Measurements from ENCODE around the gene PDSS2.
A peak's percentile ranks its signal among the peaks of the same experiment; 100 is the strongest.

Gene PDSS2

GRCh38 chr6:107473660-107474059 is 14.3 kb upstream of the PDSS2 start:
- Histone ChIP-seq H3K4me3 (ENCODE audit: low read depth, low read length) (no peak overlapping the region), H3K36me3 (no peaks in the 10 kb centered on the region), H3K27me3 (ENCODE audit: insufficient read depth, low read depth, severe bottlenecking) (no peaks in the 10 kb centered on the region), H3K9me3 (ENCODE audit: severe bottlenecking) (no peaks in the 10 kb centered on the region), H3K27ac (no peak overlapping the region)
- TF ChIP-seq CTCF (IDR thresholded peaks at IDR 0.05; ENCODE audit: low read depth, low read length): no peak
- no peak for DNase-seq

DNA sequence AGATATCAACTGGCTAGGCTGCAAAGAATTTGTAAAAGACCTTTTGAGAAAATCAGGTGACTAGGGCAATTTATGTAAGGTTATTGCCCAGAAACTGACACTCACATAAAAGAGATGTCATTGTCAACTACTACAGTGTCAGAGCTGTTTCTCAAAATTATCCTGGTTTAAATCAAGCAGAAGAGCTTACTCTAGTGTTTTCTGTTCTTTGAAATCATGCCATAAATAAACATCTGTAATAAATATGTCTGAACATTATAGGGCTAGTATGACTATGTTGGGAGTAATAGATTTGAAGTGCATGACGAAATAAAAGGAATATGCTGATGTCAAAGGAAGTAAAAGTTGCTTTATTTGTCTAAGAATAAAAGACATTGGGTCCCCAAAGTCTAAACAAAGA is 11.0 kb upstream of the PDSS2 start:
- no peaks in the 10 kb centered on the region for H3K36me3 ChIP-seq
- no peak for TF ChIP-seq CTCF (IDR thresholded peaks at IDR 0.05; ENCODE audit: low read depth, low read length)
- H3K9me3 ChIP-seq (ENCODE audit: severe bottlenecking): no peaks in the 10 kb centered on the region
- H3K27ac ChIP-seq: no peak overlapping the region
- no peak overlapping the region for H3K4me3 ChIP-seq (ENCODE audit: low read depth, low read length)
- DNase-seq: no peak
- H3K27me3 ChIP-seq (ENCODE audit: insufficient read depth, low read depth, severe bottlenecking): no peaks in the 10 kb centered on the region

DNA sequence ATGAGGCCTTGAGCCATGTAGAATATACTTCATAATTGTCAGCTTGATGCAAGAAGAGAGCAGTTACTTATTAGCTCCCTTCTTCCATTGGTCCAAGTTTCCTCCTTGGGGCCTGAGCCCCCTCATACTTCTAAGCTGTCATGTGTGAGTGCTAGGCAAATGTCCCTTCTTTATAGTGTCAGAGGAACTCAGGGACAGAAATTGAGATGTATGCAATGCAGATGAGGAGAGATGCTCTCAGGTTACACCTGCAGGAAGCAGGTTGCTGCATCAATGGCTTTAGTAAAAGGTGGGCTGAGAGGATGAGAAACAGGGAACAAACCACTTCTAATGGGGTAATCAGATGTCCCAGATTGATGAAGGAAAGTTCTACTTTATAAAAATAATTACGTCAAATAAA is 6.7 kb upstream of the PDSS2 start:
- Histone ChIP-seq H3K9me3 (ENCODE audit: severe bottlenecking) (no peaks in the 10 kb centered on the region), H3K4me3 (ENCODE audit: low read depth, low read length) (no peak overlapping the region), H3K27ac (no peak overlapping the region), H3K36me3 (no peaks in the 10 kb centered on the region), H3K27me3 (ENCODE audit: insufficient read depth, low read depth, severe bottlenecking) (no peaks in the 10 kb centered on the region)
- TF ChIP-seq CTCF (IDR thresholded peaks at IDR 0.05; ENCODE audit: low read depth, low read length): no peak
- no peak for DNase-seq

DNA sequence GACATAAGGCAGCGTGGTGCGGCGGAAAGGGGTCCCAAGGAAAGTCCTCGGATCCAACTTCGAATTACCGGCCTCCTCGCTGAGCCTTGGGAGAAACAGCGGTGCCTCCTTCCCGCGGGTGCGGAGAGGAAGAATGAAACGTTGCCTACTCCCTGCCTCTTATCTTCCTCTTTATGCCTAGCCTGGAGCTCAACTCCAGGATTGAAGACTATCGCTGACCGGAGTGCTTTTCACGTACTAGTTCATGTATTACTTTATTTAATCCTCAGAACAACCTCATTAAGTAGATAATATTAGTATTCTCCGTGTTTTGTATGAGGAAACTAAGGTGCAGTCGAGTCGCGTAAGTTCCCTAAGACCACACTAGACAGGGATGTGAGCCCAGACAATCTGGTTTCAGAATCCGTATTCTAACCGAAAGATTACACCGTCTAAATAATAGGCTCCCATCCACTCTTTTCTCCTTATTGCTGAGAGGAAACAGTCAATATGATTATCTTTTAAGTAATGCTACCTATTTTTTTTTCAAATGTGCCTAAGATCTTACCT is 793 bp upstream of the PDSS2 start:
- no peaks in the 10 kb centered on the region for H3K27me3 ChIP-seq (ENCODE audit: insufficient read depth, low read depth, severe bottlenecking)
- H3K9me3 ChIP-seq (ENCODE audit: severe bottlenecking): no peaks in the 10 kb centered on the region
- no peak for TF ChIP-seq CTCF (IDR thresholded peaks at IDR 0.05; ENCODE audit: low read depth, low read length)
- H3K36me3 ChIP-seq: no peaks in the 10 kb centered on the region
- peak overlapping the region; percentile 76 for H3K4me3 ChIP-seq (ENCODE audit: low read depth, low read length)
- no peak for DNase-seq
- peak overlapping the region; percentile 62 for H3K27ac ChIP-seq

GRCh38 chr6:107458672-107459282 is 587 bp downstream of the PDSS2 start:
- no peaks in the 10 kb centered on the region for H3K9me3 ChIP-seq (ENCODE audit: severe bottlenecking)
- peak overlapping the region; percentile 52 for H3K27ac ChIP-seq
- TF ChIP-seq CTCF (IDR thresholded peaks at IDR 0.05; ENCODE audit: low read depth, low read length): no peak
- H3K4me3 ChIP-seq (ENCODE audit: low read depth, low read length): peak overlapping the region; percentile 76
- H3K36me3 ChIP-seq: no peaks in the 10 kb centered on the region
- H3K27me3 ChIP-seq (ENCODE audit: insufficient read depth, low read depth, severe bottlenecking): no peaks in the 10 kb centered on the region
- DNase-seq: no peak

- Histone ChIP-seq H3K36me3 (no peaks in the 10 kb centered on the region), H3K27me3 (ENCODE audit: insufficient read depth, low read depth, severe bottlenecking) (no peaks in the 10 kb centered on the region), H3K27ac (no peak overlapping the region), H3K9me3 (ENCODE audit: severe bottlenecking) (peaks cover 12% of the 10 kb centered on the region), H3K4me3 (ENCODE audit: low read depth, low read length) (no peak overlapping the region)
- TF ChIP-seq CTCF (IDR thresholded peaks at IDR 0.05; ENCODE audit: low read depth, low read length): no peak
- no peak for DNase-seq
Observed at GRCh38 chr6:107448776-107449175, 10.6 kb downstream of the PDSS2 start.

All from WERI-Rb-1 (cell line).